HK-2 (cell line): ENCODE results near the gene UCN.

Experiments used
- DNase-seq: peaks from one replicate; pipeline ENCODE4 v3.0.0-alpha.2; 2018; ENCODE audit not compliant: unreplicated experiment

UCN gene

DNA sequence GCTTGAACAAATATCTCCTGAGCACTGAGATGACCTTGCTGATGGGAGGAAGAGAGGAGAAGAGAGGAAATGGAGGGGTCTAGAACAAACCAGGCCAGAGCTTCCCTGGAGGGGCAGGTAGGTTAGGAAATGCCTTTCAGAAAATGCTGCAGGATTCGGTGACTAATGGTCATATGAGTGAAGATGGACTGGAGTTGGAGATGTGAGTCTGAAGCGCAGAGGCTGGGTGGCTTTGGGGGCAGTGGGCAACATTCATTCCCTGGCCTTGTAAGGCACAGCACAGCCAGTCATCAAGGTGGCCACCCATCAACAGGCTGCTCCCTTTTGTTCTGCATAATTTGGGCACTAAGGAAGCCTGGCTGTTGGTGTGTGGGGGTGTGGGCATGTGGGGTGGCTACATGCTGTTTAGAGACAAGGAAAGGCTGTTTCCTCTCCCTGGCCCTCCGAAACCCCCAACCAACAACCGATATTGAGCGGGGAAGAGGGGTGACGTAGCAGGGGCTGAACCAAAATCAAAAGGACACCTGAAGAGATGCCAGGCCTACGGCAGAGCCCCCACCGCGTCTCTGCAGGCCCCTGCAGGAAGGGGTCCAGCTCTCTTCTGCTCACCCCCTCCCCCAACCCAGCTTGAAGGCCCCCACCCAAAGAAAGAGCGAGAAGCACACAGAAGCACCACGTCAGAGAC lies 46.9 kb downstream of the UCN start:
- DNase-seq = no peak

DNA sequence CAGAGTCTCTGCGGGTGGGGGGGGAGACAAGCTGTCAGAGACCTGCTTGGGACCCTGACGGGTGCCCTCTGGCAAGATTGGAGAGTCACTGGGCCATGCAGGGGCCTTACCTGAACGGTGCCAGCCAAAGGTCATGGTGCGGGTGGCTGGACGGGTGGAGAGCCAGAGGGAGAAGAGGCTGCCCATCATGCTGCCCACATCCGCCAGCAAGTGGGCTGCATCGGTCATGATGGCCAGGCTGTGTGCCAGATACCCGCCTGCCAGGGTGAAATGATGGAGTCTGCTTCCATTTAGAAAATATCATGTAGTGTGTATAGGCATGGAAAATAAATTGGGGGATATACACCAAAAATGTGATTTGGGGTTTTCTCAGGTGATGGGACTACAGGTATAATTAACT lies 50.2 kb downstream of the UCN start:
- no peak for DNase-seq
